DND-41 (cell line): ENCODE measurements around the gene CTNNA1.

Experiments used
- EZH2 ChIP-seq: IDR thresholded peaks from 3 replicates; pipeline ENCODE4 v1.6.1; 2012; ENCODE audit warnings: borderline replicate concordance, low read depth, mild to moderate bottlenecking, moderate library complexity, low read length, inconsistent platforms; ENCODE audit not compliant: severe bottlenecking
- TF ChIP-seq, protein P1 (sequence below): IDR thresholded peaks from 2 replicates; pipeline ENCODE4 v1.5.1; 2012; ENCODE audit warnings: borderline replicate concordance, low read length, moderate library complexity, mild to moderate bottlenecking; ENCODE audit not compliant: poor library complexity, severe bottlenecking; ENCODE audit errors: extremely low read depth

DNA sequence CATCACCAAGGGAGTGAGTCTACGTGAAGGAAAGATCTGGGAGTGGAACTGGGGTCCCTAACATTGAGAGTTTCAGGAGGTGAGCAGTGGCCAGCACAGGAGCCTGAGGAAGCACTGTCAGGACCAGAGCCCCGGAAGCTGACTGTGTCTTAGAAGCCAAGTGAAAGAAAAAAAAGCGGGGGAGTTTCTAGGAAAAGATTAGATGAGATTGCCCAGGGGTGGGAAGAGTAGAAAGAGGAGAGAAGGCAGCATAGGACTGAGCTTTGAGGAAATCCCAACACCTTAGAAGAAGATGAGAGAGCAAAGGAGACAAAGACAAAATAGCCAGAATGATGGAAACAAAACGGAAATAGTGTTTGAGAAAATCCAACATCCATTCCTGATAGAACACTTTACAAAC is 158.9 kb downstream of the CTNNA1 start:
- TF ChIP-seq, protein P1, sequence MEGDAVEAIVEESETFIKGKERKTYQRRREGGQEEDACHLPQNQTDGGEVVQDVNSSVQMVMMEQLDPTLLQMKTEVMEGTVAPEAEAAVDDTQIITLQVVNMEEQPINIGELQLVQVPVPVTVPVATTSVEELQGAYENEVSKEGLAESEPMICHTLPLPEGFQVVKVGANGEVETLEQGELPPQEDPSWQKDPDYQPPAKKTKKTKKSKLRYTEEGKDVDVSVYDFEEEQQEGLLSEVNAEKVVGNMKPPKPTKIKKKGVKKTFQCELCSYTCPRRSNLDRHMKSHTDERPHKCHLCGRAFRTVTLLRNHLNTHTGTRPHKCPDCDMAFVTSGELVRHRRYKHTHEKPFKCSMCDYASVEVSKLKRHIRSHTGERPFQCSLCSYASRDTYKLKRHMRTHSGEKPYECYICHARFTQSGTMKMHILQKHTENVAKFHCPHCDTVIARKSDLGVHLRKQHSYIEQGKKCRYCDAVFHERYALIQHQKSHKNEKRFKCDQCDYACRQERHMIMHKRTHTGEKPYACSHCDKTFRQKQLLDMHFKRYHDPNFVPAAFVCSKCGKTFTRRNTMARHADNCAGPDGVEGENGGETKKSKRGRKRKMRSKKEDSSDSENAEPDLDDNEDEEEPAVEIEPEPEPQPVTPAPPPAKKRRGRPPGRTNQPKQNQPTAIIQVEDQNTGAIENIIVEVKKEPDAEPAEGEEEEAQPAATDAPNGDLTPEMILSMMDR = no peak
- no peak for TF ChIP-seq EZH2
